PC-9 (cell line): Measurements from ENCODE around the gene SLC16A12. TPM values are rescaled to one million over a fixed set of nuclear protein-coding genes. Genes with fewer than 3 reads are reported as not detected.

Experiments
- BruUV-seq: library from RNA; stranded (reverse); fragments of 400-500 nt; replicated peaks from 2 replicates; lab custom pipeline; 2021; lab: Mats Ljungman, UMichigan
- CTCF ChIA-PET: fragments of 300-600 bp; sonication (Branson Sonifier 250); formaldehyde crosslinking; loops from one replicate; lab custom pipeline; 2022; ENCODE audit warnings: antibody characterized with exemption; lab: Charles Lee
- POLR2A ChIA-PET: fragments of 300-600 bp; sonication (Branson Sonifier 250); formaldehyde crosslinking; loops from one replicate; lab custom pipeline; 2022; ENCODE audit warnings: antibody characterized with exemption; ENCODE audit not compliant: unreplicated experiment; lab: Charles Lee
- DNase-seq, 2 experiments: peaks; one replicate each; pipeline versions ENCODE4 v3.0.0 to v3.0.0-alpha.2; 2015 to 2022; ENCODE audit warnings: mixed read lengths in 1 of 2
- H2AFZ ChIP-seq: fragments of 200-600 bp; sonication (generic); 2 replicates; pipeline ENCODE4 v1.8.1; 2017; ENCODE audit warnings: antibody characterized with exemption
- H3F3A ChIP-seq: fragments of 200-600 bp; sonication (generic); 2 replicates; pipeline ENCODE4 v1.8.1; 2017; ENCODE audit warnings: antibody characterized with exemption, mild to moderate bottlenecking, low read depth; ENCODE audit not compliant: insufficient read depth
- H3K27ac ChIP-seq: fragments of 200-600 bp; sonication (generic); 2 replicates; pipeline ENCODE4 v1.6.1; 2016; ENCODE audit warnings: mixed run types
- H3K27me3 ChIP-seq: fragments of 200-600 bp; sonication (generic); 2 replicates; pipeline ENCODE4 v1.6.1; 2016; ENCODE audit warnings: low read depth, mixed run types; ENCODE audit not compliant: insufficient read depth
- H3K36me3 ChIP-seq: fragments of 200-600 bp; sonication (generic); 2 replicates; pipeline ENCODE4 v1.6.1; 2016; ENCODE audit warnings: low read depth, mixed run types
- H3K4me1 ChIP-seq: fragments of 200-600 bp; sonication (generic); replicated peaks from 2 replicates; pipeline ENCODE4 v1.6.1; 2016; ENCODE audit warnings: mixed run types; ENCODE audit not compliant: insufficient read depth
- H3K4me2 ChIP-seq: fragments of 200-600 bp; sonication (generic); 2 replicates; pipeline ENCODE4 v1.6.1; 2017; ENCODE audit warnings: mixed run types
- H3K4me3 ChIP-seq: fragments of 200-600 bp; sonication (generic); 2 replicates; pipeline ENCODE4 v1.6.1; 2016; ENCODE audit warnings: mixed run types
- H3K79me2 ChIP-seq: fragments of 200-600 bp; sonication (generic); 2 replicates; pipeline ENCODE4 v1.6.1; 2017; ENCODE audit warnings: low read depth, mixed run types
- H3K9me2 ChIP-seq: fragments of 200-600 bp; sonication (generic); 2 replicates; pipeline ENCODE4 v1.8.1; 2017; ENCODE audit warnings: mild to moderate bottlenecking; ENCODE audit not compliant: insufficient read depth
- H3K9me3 ChIP-seq: fragments of 200-600 bp; sonication (generic); 2 replicates; pipeline ENCODE4 v1.8.1; 2016; ENCODE audit warnings: low read depth; ENCODE audit not compliant: insufficient read depth
- H4K20me1 ChIP-seq: fragments of 200-600 bp; sonication (generic); 2 replicates; pipeline ENCODE4 v1.8.1; 2017; ENCODE audit not compliant: insufficient read depth
- CTCF ChIP-seq: fragments of 200-600 bp; sonication (generic); conservative IDR thresholded peaks from 2 replicates; pipeline ENCODE4 v1.6.1; 2017; ENCODE audit warnings: mixed run types, antibody characterized with exemption, mild to moderate bottlenecking, moderate library complexity
- EZH2 ChIP-seq: fragments of 200-600 bp; sonication (generic); IDR thresholded peaks from 2 replicates; pipeline ENCODE4 v1.8.0; 2017; ENCODE audit warnings: antibody characterized with exemption, low read depth
- intact Hi-C: fragments of 100-400 bp; cut with micrococcal nuclease; formaldehyde crosslinking; loops from one replicate; pipeline ENCODE4 v1.10.0; 2022; ENCODE audit not compliant: unreplicated experiment
- total RNA-seq: library from RNA; stranded (reverse); gene quantifications from 2 replicates; pipeline ENCODE4 v1.2.3, GENCODE V29; 2021

SLC16A12 gene
- total RNA-seq, 1 experiment from 2014 or later: 0.74 TPM

DNA sequence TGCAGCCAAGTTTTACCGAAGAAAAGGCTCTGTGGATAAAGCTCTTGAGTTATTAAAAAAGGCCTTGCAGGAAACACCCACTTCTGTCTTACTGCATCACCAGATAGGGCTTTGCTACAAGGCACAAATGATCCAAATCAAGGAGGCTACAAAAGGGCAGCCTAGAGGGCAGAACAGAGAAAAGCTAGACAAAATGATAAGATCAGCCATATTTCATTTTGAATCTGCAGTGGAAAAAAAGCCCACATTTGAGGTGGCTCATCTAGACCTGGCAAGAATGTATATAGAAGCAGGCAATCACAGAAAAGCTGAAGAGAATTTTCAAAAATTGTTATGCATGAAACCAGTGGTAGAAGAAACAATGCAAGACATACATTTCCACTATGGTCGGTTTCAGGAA lies 132.4 kb downstream of the SLC16A12 start:
- no peaks in the 10 kb centered on the region for H3F3A ChIP-seq
- no peak overlapping the region for H3K4me3 ChIP-seq
- H3K27ac ChIP-seq: no peak overlapping the region
- no peaks in the 10 kb centered on the region for H3K4me1 ChIP-seq
- BruUV-seq: no TSS peak
- ChIA-PET CTCF (no interaction called here), POLR2A (interaction anchor here (0.6 kb wide), 1 partner anchor 151 kb away, joined by 4 read pairs; the partner anchor contains the start of gene LIPA)
- H2AFZ ChIP-seq: no peak overlapping the region
- H3K36me3 ChIP-seq: no peaks in the 10 kb centered on the region
- no peak for DNase-seq
- no peaks in the 10 kb centered on the region for H3K9me3 ChIP-seq
- no peak overlapping the region for H3K4me2 ChIP-seq
- H3K79me2 ChIP-seq: no peaks in the 10 kb centered on the region
- H4K20me1 ChIP-seq: no peaks in the 10 kb centered on the region
- no peaks in the 10 kb centered on the region for H3K9me2 ChIP-seq
- H3K27me3 ChIP-seq: no peaks in the 10 kb centered on the region
- TF ChIP-seq CTCF: no peak
- TF ChIP-seq EZH2: no peak
- intact Hi-C loops: no loop called here

- no peak overlapping the region for H3K4me3 ChIP-seq
- H3K4me2 ChIP-seq: no peak overlapping the region
- no peaks in the 10 kb centered on the region; the same call in 1 of the 2 replicates for H3K9me3 ChIP-seq
- H4K20me1 ChIP-seq: no peaks in the 10 kb centered on the region
- no peak for DNase-seq
- no peak overlapping the region for H3K27ac ChIP-seq
- H2AFZ ChIP-seq: no peak overlapping the region
- BruUV-seq: no TSS peak
- intact Hi-C loops: no loop called here
- no peaks in the 10 kb centered on the region for H3K79me2 ChIP-seq
- H3K9me2 ChIP-seq: no peaks in the 10 kb centered on the region
- H3K27me3 ChIP-seq: no peaks in the 10 kb centered on the region
- H3K36me3 ChIP-seq: no peaks in the 10 kb centered on the region
- ChIA-PET CTCF (no interaction called here), POLR2A (no interaction called here)
- no peaks in the 10 kb centered on the region for H3K4me1 ChIP-seq
- TF ChIP-seq CTCF (no peak), EZH2 (no peak)
- H3F3A ChIP-seq: no peaks in the 10 kb centered on the region
These were observed 135.4 kb downstream of the SLC16A12 start for GRCh38 chr10:89399956-89400355.

- H3K4me2 ChIP-seq: no peak overlapping the region
- intact Hi-C loops: no loop called here
- no peaks in the 10 kb centered on the region for H3K9me2 ChIP-seq
- H3K4me1 ChIP-seq: peaks cover under 1% of the 10 kb centered on the region; the same call in 1 of the 2 replicates
- no peaks in the 10 kb centered on the region; the same call in 1 of the 2 replicates for H3K9me3 ChIP-seq
- H3K36me3 ChIP-seq: no peaks in the 10 kb centered on the region
- H3K4me3 ChIP-seq: no peak overlapping the region
- H3K79me2 ChIP-seq: no peaks in the 10 kb centered on the region
- ChIA-PET CTCF (no interaction called here), POLR2A (no interaction called here)
- no peak overlapping the region for H3K27ac ChIP-seq
- H2AFZ ChIP-seq: no peak overlapping the region
- H3F3A ChIP-seq: no peaks in the 10 kb centered on the region
- no peaks in the 10 kb centered on the region for H4K20me1 ChIP-seq
- DNase-seq: no peak
- TF ChIP-seq CTCF (no peak), EZH2 (no peak)
- H3K27me3 ChIP-seq: no peaks in the 10 kb centered on the region
- BruUV-seq: no TSS peak
These were observed 137.2 kb downstream of the SLC16A12 start for GRCh38 chr10:89398003-89398749.
